HEK293 (cell line): Measurements from ENCODE around the gene RELCH.

Experiments used
- YY1 ChIP-seq: fragments of 450-650 bp; formaldehyde crosslinking; IDR thresholded peaks from 2 replicates; pipeline ENCODE4 v1.5.1; 2018; ENCODE audit warnings: missing biosample characterization, missing genetic modification characterization
- ZNF146 ChIP-seq: fragments of 450-650 bp; formaldehyde crosslinking; IDR thresholded peaks from 2 replicates; pipeline ENCODE4 v1.5.1; 2016; ENCODE audit warnings: missing biosample characterization, missing genetic modification characterization
- ZNF768 ChIP-seq: fragments of 450-650 bp; formaldehyde crosslinking; IDR thresholded peaks from 2 replicates; pipeline ENCODE4 v1.5.1; 2018; ENCODE audit warnings: missing biosample characterization, mild to moderate bottlenecking, missing genetic modification characterization
- TF ChIP-seq, protein P1 (sequence below): sonication (generic); formaldehyde crosslinking; IDR thresholded peaks from 2 replicates; pipeline ENCODE4 v1.8.1; 2022; ENCODE audit warnings: mild to moderate bottlenecking, moderate library complexity, missing genetic modification reagents
- TF ChIP-seq, protein P2 (sequence below): fragments of 450-650 bp; formaldehyde crosslinking; IDR thresholded peaks from 2 replicates; pipeline ENCODE4 v1.5.1; 2016; ENCODE audit warnings: missing biosample characterization, missing genetic modification characterization
- TF ChIP-seq, protein P3 (sequence below): fragments of 450-650 bp; IDR thresholded peaks from 2 replicates; pipeline ENCODE4 v1.5.1; 2018; ENCODE audit warnings: missing biosample characterization, missing genetic modification characterization
- TF ChIP-seq, protein P4 (sequence below): fragments of 450-650 bp; formaldehyde crosslinking; IDR thresholded peaks from 2 replicates; pipeline ENCODE4 v1.5.1; 2016; ENCODE audit warnings: missing biosample characterization, missing genetic modification characterization

DNA sequence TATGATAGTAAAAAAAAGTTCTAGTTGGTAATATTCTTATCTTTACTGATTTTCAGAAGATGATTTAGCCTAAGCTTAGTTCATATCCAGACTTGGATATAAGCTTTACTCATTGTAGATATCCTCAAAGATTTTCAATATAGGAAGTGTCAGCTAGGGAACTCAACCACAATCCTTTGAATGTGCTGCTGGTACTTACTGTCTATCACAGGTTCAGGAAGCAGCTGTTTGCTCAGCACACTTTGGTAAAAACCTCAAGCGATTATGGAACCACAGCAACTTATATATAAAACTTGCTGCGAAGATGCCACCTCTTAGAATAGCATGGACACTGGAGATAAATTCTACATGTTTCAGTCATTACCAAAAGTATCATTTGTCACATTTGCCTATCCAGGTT is 77.9 kb downstream of the RELCH start:
- TF ChIP-seq ZNF768 (tag by site-specific recombination) (no peak), ZNF146 (tag by site-specific recombination) (no peak), YY1 (tag by site-specific recombination) (no peak)
- TF ChIP-seq, protein P1, sequence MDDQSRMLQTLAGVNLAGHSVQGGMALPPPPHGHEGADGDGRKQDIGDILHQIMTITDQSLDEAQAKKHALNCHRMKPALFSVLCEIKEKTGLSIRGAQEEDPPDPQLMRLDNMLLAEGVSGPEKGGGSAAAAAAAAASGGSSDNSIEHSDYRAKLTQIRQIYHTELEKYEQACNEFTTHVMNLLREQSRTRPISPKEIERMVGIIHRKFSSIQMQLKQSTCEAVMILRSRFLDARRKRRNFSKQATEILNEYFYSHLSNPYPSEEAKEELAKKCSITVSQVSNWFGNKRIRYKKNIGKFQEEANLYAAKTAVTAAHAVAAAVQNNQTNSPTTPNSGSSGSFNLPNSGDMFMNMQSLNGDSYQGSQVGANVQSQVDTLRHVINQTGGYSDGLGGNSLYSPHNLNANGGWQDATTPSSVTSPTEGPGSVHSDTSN (CRISPR knock-in tag) = no peak
- TF ChIP-seq, protein P2, sequence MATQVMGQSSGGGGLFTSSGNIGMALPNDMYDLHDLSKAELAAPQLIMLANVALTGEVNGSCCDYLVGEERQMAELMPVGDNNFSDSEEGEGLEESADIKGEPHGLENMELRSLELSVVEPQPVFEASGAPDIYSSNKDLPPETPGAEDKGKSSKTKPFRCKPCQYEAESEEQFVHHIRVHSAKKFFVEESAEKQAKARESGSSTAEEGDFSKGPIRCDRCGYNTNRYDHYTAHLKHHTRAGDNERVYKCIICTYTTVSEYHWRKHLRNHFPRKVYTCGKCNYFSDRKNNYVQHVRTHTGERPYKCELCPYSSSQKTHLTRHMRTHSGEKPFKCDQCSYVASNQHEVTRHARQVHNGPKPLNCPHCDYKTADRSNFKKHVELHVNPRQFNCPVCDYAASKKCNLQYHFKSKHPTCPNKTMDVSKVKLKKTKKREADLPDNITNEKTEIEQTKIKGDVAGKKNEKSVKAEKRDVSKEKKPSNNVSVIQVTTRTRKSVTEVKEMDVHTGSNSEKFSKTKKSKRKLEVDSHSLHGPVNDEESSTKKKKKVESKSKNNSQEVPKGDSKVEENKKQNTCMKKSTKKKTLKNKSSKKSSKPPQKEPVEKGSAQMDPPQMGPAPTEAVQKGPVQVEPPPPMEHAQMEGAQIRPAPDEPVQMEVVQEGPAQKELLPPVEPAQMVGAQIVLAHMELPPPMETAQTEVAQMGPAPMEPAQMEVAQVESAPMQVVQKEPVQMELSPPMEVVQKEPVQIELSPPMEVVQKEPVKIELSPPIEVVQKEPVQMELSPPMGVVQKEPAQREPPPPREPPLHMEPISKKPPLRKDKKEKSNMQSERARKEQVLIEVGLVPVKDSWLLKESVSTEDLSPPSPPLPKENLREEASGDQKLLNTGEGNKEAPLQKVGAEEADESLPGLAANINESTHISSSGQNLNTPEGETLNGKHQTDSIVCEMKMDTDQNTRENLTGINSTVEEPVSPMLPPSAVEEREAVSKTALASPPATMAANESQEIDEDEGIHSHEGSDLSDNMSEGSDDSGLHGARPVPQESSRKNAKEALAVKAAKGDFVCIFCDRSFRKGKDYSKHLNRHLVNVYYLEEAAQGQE (tag by site-specific recombination) = no peak
- TF ChIP-seq, protein P3, sequence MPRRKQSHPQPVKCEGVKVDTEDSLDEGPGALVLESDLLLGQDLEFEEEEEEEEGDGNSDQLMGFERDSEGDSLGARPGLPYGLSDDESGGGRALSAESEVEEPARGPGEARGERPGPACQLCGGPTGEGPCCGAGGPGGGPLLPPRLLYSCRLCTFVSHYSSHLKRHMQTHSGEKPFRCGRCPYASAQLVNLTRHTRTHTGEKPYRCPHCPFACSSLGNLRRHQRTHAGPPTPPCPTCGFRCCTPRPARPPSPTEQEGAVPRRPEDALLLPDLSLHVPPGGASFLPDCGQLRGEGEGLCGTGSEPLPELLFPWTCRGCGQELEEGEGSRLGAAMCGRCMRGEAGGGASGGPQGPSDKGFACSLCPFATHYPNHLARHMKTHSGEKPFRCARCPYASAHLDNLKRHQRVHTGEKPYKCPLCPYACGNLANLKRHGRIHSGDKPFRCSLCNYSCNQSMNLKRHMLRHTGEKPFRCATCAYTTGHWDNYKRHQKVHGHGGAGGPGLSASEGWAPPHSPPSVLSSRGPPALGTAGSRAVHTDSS = no peak
- TF ChIP-seq, protein P4, sequence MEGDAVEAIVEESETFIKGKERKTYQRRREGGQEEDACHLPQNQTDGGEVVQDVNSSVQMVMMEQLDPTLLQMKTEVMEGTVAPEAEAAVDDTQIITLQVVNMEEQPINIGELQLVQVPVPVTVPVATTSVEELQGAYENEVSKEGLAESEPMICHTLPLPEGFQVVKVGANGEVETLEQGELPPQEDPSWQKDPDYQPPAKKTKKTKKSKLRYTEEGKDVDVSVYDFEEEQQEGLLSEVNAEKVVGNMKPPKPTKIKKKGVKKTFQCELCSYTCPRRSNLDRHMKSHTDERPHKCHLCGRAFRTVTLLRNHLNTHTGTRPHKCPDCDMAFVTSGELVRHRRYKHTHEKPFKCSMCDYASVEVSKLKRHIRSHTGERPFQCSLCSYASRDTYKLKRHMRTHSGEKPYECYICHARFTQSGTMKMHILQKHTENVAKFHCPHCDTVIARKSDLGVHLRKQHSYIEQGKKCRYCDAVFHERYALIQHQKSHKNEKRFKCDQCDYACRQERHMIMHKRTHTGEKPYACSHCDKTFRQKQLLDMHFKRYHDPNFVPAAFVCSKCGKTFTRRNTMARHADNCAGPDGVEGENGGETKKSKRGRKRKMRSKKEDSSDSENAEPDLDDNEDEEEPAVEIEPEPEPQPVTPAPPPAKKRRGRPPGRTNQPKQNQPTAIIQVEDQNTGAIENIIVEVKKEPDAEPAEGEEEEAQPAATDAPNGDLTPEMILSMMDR = no peak
